Body of pancreas (tissue), 4 donors: ENCODE measurements around the gene S100A1. TPM values are rescaled to one million over a fixed set of nuclear protein-coding genes. Genes with fewer than 3 reads are reported as not detected.
A peak's percentile ranks its signal among the peaks of the same experiment; 100 is the strongest.

ENCODE experiments used
- ATAC-seq: fragments of 150-250 bp; one replicate; pipeline ENCODE4 v1.9.1; 2016
- DNase-seq, 4 donors: peaks; one replicate each; pipeline ENCODE4 v3.0.0-alpha.2; 2019
- H3K27ac ChIP-seq, 4 donors: fragments of 200-600 bp; sonication (generic); 1 replicate in 3 of 4; 2 replicates in 1 of 4; pipeline versions ENCODE4 v1.5.1 to v1.6.1; 2016 to 2019; ENCODE audit warnings: mild to moderate bottlenecking in 1 of 4, mixed read lengths in 1 of 4, moderate library complexity in 1 of 4
- H3K27me3 ChIP-seq, 2 donors: fragments of 200-600 bp; sonication (generic); one replicate each; pipeline ENCODE4 v1.6.0; 2016; ENCODE audit warnings: mild to moderate bottlenecking in 1 of 2
- H3K36me3 ChIP-seq, 2 donors: fragments of 200-600 bp; sonication (generic); replicated peaks in 1 of 2; 2 replicates each; pipeline ENCODE4 v1.5.1; 2016; ENCODE audit warnings: low read depth in 2 of 2; ENCODE audit not compliant: insufficient read depth in 1 of 2
- H3K4me1 ChIP-seq: fragments of 200-600 bp; sonication (generic); one replicate; pipeline ENCODE4 v1.6.0; 2016
- H3K4me3 ChIP-seq, 2 donors: fragments of 200-600 bp; sonication (generic); 1 replicate in 1 of 2; 2 replicates in 1 of 2; pipeline ENCODE4 v1.5.1; 2016 to 2019
- H3K9me3 ChIP-seq, 3 donors: fragments of 200-600 bp; sonication (generic); 1 replicate in 2 of 3; 2 replicates in 1 of 3; pipeline ENCODE4 v1.5.1; 2016
- CTCF ChIP-seq, 7 experiments: fragments of 450-650 bp in 4 of 7; fragments of 200-600 bp in 3 of 7; sonication (generic) in 3 of 7; IDR thresholded peaks; one replicate each; pipeline ENCODE4 v1.5.1; 2016 to 2019; ENCODE audit warnings: antibody characterized with exemption in 7 of 7
- POLR2A ChIP-seq, 3 donors: fragments of 450-650 bp; IDR thresholded peaks; one replicate each; pipeline ENCODE4 v1.6.1; 2016; ENCODE audit warnings: antibody characterized with exemption in 3 of 3, mild to moderate bottlenecking in 2 of 3
- WGBS, 2 donors: methylation state at CpG; one replicate each; pipeline ENCODE4 v1.1.5; 2017; 5-methylcytosine and 5-hydroxymethylcytosine counted together
- intact Hi-C: fragments of 100-400 bp; cut with DNase I; formaldehyde crosslinking; loops from one replicate; pipeline ENCODE4 v1.15.1; 2023
- total RNA-seq, 2 donors: library from RNA; depleted of rRNA; stranded (reverse); fragments of >200 nt; gene quantifications; one replicate each; pipeline ENCODE4 v1.1.0, GENCODE V29; 2016

The S100A1 gene
- total RNA-seq, 2 donors from 2014 or later = 7.3 to 57.0 TPM

- H3K36me3 ChIP-seq = peaks cover 22 to 39% of the 10 kb centered on the region in 2 donors
- TF ChIP-seq CTCF (IDR thresholded peaks at IDR 0.05) = no peak
- TF ChIP-seq POLR2A (IDR thresholded peaks at IDR 0.05) = no peak
- DNase-seq = no peak
- H3K27me3 ChIP-seq = no peaks in the 10 kb centered on the region
- H3K27ac ChIP-seq = peak overlapping the region in 3 of 4 donors; percentile 10 to 38 (median 36)
- H3K4me3 ChIP-seq = no peak overlapping the region
- H3K4me1 ChIP-seq = peaks cover 81% of the 10 kb centered on the region
- peak; percentile 19 for ATAC-seq
- H3K9me3 ChIP-seq = no peaks in the 10 kb centered on the region
- intact Hi-C loops = no loop called here
These were observed 15.6 kb downstream of the S100A1 start for GRCh38 chr1:153643816-153644215.

- WGBS, 2 donors = 77 to 94% methylated on average over 5 of the region's 5 CpGs
- no peak for ATAC-seq
- DNase-seq = peak in 1 of 4 donors; percentile 41
- no peaks in the 10 kb centered on the region for H3K9me3 ChIP-seq
- TF ChIP-seq POLR2A (IDR thresholded peaks at IDR 0.05) = no peak
- TF ChIP-seq CTCF (IDR thresholded peaks at IDR 0.05) = no peak
- H3K27me3 ChIP-seq = no peaks in the 10 kb centered on the region
- H3K4me3 ChIP-seq = no peak overlapping the region
- intact Hi-C loops = no loop called here
- H3K36me3 ChIP-seq = peaks cover 13 to 23% of the 10 kb centered on the region in 2 donors
- peaks cover 72% of the 10 kb centered on the region for H3K4me1 ChIP-seq
- peak overlapping the region in 2 of 4 donors; percentile 36 to 83 for H3K27ac ChIP-seq
These were observed 18.6 kb downstream of the S100A1 start for GRCh38 chr1:153646672-153647345.

GRCh38 chr1:153647346-153647714 lies 19.1 kb downstream of the S100A1 start:
- intact Hi-C loops = no loop called here
- peak overlapping the region in 2 of 4 donors; percentile 36 to 83 for H3K27ac ChIP-seq
- peaks cover 13 to 18% of the 10 kb centered on the region in 2 donors for H3K36me3 ChIP-seq
- H3K9me3 ChIP-seq = no peaks in the 10 kb centered on the region
- H3K27me3 ChIP-seq = no peaks in the 10 kb centered on the region
- peaks cover 67% of the 10 kb centered on the region for H3K4me1 ChIP-seq
- no peak for DNase-seq
- no peak for ATAC-seq
- H3K4me3 ChIP-seq = no peak overlapping the region
- WGBS, 2 donors = 61 to 65% methylated on average over 2 of the region's 2 CpGs
- no peak for TF ChIP-seq CTCF (IDR thresholded peaks at IDR 0.05)
- TF ChIP-seq POLR2A (IDR thresholded peaks at IDR 0.05) = no peak

- DNase-seq (no peak), ATAC-seq (no peak)
- H3K9me3 ChIP-seq = no peaks in the 10 kb centered on the region
- H3K27ac ChIP-seq = peak overlapping the region in 3 of 4 donors; percentile 75 to 83 (median 81)
- intact Hi-C loops = no loop called here
- no peak overlapping the region for H3K4me3 ChIP-seq
- H3K27me3 ChIP-seq = no peaks in the 10 kb centered on the region
- H3K36me3 ChIP-seq = peaks cover 11 to 13% of the 10 kb centered on the region in 2 donors
- TF ChIP-seq CTCF (IDR thresholded peaks at IDR 0.05) = no peak
- TF ChIP-seq POLR2A (IDR thresholded peaks at IDR 0.05) = no peak
- WGBS, 2 donors = 81 to 83% methylated on average over 10 of the region's 10 CpGs
- H3K4me1 ChIP-seq = peaks cover 67% of the 10 kb centered on the region
These were observed 19.9 kb downstream of the S100A1 start for GRCh38 chr1:153648000-153648643.
